AG08396 (cell line): ENCODE results near the gene SEMA3B.
A peak's percentile ranks its signal among the peaks of the same experiment; 100 is the strongest.
"Not testable (repeated sequence)": the region's sequence is repeated elsewhere in the genome, so short reads cannot be mapped to it uniquely, and the experiment has no call there.

Experiments used
- DNase-seq: peaks from one replicate; pipeline ENCODE4 v3.0.0; 2012; ENCODE audit warnings: low spot score, mixed read lengths

Gene SEMA3B

DNA sequence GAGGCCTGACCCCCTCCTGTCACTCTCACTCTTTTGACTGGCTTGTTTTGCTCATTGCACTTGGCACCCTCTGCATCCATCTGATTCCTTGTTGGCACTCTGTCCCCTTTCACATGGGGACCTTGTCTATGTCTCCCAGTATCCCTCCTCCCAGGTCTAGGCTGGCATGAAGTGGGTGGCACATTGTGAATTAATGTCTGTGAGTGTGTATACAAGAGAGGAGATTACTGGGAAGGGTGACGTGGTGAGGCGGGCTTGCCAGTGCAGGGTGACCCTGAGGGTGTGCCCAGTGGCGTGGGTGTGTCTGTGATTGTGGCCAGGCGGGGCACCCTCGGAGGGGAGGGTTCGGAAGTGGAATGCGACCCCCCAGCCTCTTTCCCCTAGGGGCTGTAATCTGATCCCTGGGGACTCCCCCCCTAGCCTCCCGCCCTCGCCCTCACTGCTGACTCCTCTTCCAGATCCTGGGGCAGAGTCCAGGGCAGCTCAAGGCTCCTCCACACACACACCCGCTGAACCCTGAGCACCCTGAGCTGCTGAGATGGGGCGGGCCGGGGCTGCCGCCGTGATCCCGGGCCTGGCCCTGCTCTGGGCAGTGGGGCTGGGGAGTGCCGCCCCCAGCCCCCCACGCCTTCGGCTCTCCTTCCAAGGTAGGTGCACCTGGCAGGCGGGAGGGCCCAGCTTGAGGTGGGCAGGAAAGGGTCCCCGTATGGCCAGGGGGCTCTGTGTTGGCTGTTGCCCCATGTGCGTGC, at the start of gene SEMA3B:
Gene SEMA3B, plus strand, starts transcription at position 445 of the 749 bp plus-strand sequence. Its CDS starts 94 bp downstream, at position 539.
- peak; percentile 79 for DNase-seq

DNA sequence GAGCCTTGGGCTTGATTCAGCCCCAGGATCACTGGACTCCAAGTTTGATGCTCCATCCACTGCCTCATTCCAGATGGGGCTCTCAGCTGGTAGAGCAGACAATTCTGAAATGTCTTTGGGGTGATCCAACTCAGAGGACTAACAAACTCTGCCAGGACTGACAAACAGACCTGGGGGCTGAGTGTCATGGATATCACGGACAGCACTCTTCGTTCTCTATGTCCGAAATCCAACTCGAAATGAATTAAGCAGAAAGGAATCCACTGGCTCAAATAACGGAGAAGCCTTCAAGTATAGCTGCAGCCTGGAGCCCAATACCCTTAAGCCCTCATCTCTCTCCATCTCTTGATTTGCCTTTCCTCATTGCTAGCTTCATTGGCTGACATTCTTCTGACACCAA, 49.7 kb upstream of the SEMA3B start:
- no peak for DNase-seq

DNA sequence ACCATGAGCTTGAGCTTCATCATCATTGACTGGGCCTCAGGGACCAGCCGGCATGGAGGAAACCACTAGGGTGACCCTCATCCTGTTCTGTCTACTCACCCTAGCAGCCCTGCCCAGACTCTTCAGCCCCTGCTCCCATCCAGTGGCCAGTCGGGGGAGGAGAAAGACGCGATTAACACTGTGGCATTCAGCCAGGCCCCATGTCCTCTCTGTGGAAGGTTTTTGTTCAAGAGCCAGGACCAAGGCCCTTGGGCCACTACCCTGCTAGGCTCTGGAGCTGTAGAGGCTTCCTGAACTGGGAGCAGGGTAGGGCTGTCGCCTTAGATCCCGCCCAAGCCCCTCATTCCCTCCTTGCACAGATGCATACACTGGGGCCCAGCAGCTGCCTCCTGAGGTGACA, 48.8 kb upstream of the SEMA3B start:
- no peak for DNase-seq

GRCh38 chr3:50221051-50221410, 47.9 kb upstream of the SEMA3B start:
- no peak for DNase-seq

DNA sequence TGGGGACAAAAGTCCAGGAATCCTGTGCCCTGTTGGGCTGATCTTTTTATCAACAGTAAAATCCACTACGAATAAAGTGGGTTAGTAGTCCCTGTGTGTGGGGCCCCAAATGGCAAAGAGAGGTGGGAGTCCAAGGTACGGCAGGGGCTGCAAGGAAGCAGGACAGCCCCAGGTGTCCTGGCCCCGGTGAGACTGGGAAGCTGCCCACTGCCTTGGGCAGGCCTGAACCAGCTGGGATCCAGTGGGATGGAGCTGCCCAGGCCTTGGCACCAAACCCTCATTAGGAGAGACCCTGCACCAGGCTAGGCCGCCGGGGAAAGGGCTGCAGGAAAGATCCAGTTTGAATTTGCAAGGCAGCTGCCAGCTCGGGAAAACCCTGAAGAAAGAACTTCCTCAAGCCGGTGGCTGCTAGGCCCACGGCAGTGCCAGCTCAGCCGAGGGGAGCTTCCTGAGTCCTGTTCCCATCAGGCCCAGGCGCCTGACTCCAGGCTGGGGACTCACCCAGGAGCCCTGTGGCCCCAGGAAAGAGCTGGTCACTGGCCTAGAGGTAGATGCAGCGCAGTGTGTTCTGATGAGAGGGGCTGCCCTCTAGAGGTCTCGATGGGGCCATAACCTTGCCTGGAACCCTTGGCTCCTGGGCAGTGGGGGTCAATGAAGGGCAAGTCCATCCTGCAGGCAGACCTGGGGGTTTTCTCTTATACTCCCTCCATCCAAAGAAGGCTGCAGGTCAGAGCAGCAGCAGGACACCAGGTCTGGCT, 47.4 kb upstream of the SEMA3B start:
- no peak for DNase-seq

GRCh38 chr3:50222169-50222528, 46.8 kb upstream of the SEMA3B start:
- no peak for DNase-seq

- DNase-seq = no peak
These were observed 44.3 kb upstream of the SEMA3B start for GRCh38 chr3:50224639-50225038.

- no peak for DNase-seq
These were observed 42.0 kb upstream of the SEMA3B start for GRCh38 chr3:50226888-50227389.

GRCh38 chr3:50227390-50228183, 41.4 kb upstream of the SEMA3B start:
- peak; percentile 95 for DNase-seq

DNA sequence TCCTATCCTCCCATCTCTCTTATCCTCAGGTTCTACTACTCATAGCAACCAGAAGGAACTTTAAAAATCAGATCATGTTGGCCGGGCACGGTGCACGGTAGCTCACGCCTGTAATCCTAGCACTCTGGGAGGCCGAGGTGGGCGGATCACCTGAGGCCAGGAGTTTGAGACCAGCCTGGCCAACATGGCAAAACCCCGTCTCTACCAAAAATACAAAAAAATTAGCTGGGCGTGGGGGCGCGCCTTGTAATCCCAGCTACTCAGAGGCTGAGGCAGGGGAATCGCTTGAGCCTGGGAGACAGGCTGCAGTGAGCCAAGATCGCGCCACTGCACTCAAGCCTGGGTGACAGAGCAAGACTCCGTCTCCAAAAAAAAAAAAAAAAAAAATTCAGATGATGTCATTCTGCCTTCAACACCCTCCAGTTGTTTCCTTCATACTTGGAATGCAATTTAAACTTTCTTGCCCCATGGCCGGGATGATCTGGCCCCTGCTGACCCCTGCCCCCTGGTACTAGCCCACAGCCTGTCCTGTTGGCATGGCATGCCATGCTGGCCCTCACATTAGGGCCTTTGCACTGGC, 40.7 kb upstream of the SEMA3B start:
- not testable (repeated sequence) for DNase-seq

DNA sequence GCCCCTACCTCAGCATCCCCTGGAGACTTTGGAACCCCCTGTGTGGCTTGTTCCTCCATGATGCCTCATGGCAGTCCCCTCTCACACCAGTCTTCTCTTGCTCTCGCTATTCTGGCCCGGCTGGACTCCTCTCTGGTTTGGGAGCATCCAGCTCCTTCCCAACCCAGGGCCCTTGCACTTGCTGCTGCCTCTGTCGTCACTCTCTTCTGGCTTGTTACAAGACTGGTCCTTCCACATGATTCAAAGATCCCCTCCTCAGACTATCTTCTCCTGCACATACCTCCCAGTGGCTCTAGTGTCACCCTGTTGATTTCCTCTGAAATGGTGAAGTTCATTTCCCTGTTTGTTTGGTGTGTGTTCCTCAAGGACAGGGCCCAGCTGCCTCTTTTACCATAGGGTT, 39.5 kb upstream of the SEMA3B start:
- DNase-seq = no peak

GRCh38 chr3:50230104-50230793, 38.7 kb upstream of the SEMA3B start:
- DNase-seq = no peak

GRCh38 chr3:50230794-50231125, 38.2 kb upstream of the SEMA3B start:
- peak; percentile 61 for DNase-seq

GRCh38 chr3:50231581-50231980, 37.4 kb upstream of the SEMA3B start:
- no peak for DNase-seq

GRCh38 chr3:50232303-50232702, 36.6 kb upstream of the SEMA3B start:
- no peak for DNase-seq

DNA sequence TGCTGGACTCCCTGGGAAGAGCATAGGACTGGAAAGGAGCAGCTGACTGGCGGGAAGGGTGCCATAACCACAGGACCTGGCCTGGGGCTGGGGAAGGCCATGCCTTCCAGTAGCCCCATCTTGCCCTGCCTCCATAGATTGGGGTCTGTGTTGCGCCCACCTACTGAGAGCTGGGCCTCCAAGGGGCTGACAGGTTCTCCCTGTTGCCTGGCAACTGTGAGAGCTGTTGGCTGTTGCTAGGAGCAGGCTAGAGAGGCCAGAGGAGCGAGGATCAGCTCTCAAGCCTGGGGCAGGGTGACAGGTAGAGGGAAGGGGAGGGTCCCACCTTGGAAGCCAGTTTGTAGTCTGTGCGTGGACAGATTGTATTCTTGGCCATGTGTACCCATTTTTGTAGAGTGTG, 35.8 kb upstream of the SEMA3B start:
- no peak for DNase-seq

DNA sequence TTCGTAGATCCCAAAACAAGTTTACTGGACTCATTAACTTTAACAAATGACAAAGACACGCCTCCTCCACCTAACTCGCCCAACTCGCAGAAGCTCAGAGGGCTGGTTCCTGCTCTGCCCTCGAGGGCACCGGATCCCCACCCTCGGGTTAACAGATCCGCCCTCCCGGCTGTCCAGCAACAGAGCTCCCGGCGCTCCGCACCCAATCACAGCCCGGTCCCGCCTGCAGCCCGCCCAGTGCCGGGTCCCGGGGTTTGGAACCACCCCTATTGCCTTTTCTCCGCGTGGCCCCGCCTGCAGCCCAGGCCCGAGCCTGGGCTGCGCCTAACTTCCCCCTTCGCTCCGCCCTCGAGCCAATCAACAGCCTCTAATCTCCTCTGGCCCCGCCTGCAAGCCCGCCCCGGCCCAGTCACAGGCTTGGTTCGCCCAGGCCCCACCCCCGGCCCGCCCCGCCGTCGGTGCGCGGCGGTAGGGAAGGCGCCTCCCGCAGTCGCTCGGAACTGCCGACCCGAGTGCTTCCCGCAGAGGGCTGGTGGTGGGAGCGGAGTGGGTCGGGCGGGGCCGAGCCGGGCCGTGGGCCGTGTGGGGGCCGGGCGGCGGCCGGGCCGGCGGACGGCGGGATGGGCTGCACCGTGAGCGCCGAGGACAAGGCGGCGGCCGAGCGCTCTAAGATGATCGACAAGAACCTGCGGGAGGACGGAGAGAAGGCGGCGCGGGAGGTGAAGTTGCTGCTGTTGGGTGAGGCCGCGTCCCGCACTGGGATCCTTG, 33.0 kb upstream of the SEMA3B start, which contains the start of gene GNAI2:
Gene GNAI2, plus strand, starts transcription at position 489 of the 768 bp plus-strand sequence. Its CDS starts 132 bp downstream, at position 621.
- peak; percentile 98 for DNase-seq

GRCh38 chr3:50236484-50237132, 32.3 kb upstream of the SEMA3B start:
- no peak for DNase-seq

- peak; percentile 55 for DNase-seq
These were observed 31.8 kb upstream of the SEMA3B start for GRCh38 chr3:50237133-50237651.
